AG09309 (cell line): ENCODE results near the gene UAP1L1.

Experiments
- DNase-seq: peaks from one replicate; pipeline ENCODE4 v3.0.0-alpha.2; 2010; ENCODE audit warnings: low read depth
- H3K4me3 ChIP-seq: 2 replicates; pipeline ENCODE4 v1.5.1; 2011; ENCODE audit warnings: mild to moderate bottlenecking, low read depth, low read length, moderate library complexity; ENCODE audit not compliant: control insufficient read depth
- CTCF ChIP-seq: IDR thresholded peaks from 2 replicates; pipeline ENCODE4 v1.5.1; 2011; ENCODE audit warnings: mild to moderate bottlenecking, low read depth, low read length, inconsistent platforms; ENCODE audit not compliant: insufficient read depth, control insufficient read depth; ENCODE audit errors: missing control alignments

The UAP1L1 gene

DNA sequence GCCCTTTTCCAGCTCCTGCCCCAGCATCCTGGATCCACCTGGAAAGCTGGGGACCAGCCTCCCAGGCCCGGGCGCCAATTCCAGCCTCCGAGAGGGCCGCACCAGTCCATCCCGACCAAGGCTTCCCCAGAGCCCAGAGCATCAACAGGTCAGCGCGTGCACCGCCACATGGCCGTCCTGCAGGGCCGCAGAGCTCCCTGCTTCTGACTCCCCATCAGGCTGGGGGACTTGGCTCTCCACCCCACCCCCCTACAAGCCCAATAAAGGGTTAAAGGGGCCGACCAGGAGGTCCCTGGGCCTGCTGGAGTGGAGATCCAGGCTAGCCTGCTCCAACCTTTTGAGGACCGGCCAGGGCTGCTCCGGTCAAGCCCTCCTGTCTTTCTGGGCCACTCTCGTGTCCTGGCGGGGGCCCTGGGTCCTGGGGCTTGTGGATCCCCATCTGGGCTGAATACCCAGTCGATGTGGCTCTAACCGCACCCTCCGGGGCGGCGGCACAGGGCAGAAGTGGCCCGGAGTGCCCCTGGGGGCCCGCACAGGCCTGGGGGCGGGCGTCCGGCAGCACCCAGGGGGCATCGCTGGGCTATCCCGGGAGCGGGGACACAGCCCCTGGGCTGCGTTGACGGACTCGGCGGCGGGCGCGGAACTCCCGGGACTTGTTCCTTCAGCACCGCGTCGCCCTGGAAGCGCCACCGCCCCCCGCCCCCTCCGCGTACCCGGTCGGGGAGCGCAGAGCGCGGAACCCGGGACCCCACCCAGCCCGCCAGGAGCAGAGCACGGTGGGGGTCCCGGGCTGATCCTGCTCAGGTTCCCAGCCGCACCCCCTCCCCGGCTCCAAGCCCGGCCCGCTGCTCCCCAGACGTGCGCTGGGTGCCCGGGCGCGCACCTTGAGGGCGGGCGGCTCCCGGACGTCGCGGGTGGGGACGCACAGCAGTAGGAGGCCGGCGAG, 24.0 kb upstream of the UAP1L1 start:
- TF ChIP-seq CTCF, result no peak
- DNase-seq, result no peak
- H3K4me3 ChIP-seq, result no peak overlapping the region

DNA sequence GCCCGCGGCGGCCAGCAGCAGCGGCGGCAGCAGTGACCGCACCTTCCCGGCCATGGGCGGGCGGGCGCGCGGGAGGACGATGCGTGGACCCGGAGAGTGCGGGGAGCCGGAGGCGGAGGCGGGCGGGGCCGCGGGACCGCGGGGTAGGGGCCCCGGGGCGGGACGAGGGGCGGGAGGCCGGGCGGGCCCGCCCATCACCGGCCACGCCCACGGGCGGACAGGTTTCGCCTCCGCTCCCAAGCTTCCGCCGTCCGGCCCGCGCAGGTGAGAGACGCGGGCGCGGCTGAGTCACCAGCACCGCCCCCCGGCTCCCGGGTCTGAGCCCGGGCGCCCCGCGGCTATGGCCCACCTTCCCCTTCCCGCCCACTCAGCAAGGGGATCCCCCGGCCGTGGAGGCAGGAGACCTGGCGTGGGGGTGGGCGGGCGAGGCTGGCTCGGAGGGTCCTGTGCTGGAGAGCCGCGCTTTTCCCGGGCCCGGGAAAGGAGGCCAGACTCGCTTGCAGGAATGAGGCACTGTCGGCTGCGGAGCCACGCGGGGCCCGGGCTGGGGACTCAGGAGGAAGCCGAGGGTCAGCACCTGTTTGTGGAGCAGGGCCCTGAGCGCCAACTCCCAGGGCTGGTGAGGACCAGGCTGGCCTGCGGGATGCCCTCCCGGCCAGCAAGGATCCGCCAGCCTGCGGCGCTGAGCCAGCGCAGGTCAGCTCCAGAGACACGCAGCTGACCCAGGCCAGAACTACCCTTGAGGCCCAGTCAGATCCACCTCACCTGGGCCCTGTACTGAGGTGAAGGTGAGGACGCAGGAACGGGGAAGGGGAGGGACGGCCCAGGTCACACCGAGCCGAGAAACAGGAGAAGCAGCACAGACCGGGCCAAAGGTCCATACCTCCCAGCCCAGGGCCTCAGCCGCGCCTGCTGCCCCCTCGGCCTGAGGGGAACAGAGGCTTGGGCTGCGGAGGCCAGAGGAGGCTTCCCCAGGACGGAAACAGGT, 23.1 kb upstream of the UAP1L1 start, which contains the start of gene ENTPD2:
Gene ENTPD2 (minus strand): TSS at position 118 of the 988 bp plus-strand sequence. CDS start 64 bp downstream, at position 54.
- TF ChIP-seq CTCF, result no peak
- no peak within 1 kb of the TSS for H3K4me3 ChIP-seq
- DNase-seq, result no peak

- no peak overlapping the region for H3K4me3 ChIP-seq
- no peak for DNase-seq
Measured at GRCh38 chr9:137054932-137055384, 22.4 kb upstream of the UAP1L1 start.

DNA sequence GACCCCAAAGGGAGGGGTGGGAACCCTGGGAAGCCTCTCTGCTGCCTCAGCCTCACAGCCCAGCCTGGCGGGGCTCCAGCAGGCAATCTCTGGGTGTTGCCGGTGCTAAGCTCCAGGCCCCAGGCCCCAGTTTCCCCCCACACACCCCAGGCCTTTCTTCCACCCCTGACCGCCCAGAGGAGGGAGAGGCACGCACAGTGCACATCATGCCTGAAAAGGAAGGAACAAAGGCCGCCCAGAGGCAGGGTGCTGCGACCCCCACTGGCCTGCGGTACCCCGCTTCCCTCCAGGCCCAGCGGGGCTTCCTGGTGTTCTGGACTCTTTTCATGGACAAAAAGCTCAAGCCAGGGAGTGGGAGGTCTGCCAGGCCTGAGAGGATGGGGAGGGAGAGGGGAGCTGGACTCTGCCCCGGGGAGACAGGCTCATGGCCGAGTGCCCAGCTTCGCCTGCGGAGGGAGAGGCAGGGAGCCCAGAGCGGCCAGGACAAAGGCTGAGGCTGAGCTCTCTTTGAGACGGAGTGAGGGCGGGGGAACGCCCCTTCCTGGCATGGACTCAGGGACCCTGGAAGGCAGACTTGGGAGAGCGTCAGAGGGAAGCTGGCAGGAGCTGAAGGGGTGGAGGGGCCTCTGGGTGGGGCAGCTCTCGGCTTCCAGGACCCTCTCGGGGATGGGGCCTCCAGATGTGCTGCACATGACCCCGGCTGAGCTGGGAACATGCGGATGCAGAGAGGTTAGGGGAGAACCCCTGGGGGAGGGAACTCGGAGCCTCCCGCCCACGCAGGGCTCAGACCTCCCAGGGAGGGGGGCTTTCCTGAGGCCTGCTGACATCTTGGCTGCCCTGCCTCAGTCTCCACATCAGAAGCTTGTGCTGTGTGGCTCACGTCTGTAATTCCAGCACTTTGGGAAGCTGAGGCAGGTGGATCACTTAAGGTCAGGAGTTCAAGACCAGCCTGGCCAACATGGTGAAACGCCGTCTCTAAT, 21.6 kb upstream of the UAP1L1 start:
- H3K4me3 ChIP-seq, result no peak overlapping the region
- no peak for DNase-seq
- no peak for TF ChIP-seq CTCF

More at GRCh38 chr9:137054932-137055384, 22.4 kb upstream of the UAP1L1 start:
- TF ChIP-seq CTCF, result no peak

DNA sequence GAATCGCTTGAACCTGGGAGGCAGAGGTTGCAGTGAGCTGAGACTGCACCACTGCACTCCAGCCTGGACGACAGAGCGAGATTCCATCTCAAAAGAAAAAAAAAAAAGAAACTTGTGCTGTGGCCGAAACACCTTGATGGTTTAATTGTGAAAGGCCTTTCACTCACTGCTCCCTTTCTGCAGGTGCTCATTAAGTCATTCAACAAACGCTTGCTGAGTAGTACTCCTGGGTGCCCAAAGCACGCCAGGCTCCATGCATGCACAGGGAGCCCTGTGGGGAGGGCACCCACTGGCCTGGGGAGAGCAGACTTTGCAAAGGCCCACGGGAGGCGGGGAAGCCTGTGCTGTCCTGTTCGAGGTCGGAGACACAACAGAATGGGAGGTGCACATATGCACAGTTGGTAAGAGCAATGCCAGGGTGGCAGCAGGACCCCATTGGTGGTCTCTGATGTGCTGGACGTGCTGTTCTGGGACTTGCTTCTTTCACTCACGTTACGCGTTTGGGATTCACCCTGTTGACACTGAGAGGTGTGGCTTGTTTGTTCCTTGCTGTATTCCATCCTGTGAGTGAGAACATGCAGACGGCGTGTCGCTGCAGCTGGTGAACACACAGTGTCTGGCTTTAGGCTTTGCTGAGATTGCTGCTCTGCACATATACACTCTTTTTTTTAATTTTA, 20.4 kb upstream of the UAP1L1 start:
- no peak for DNase-seq
- TF ChIP-seq CTCF, result no peak
- no peak overlapping the region for H3K4me3 ChIP-seq
